Measurements from ENCODE around the gene SKIC8. TPM values are rescaled to one million over a fixed set of nuclear protein-coding genes. Genes with fewer than 3 reads are reported as not detected.
"Not testable (repeated sequence)": the region's sequence is repeated elsewhere in the genome, so short reads cannot be mapped to it uniquely, and the experiment has no call there.

Gene SKIC8
- total RNA-seq, 2 donors from 2014 or later: 33.7 to 54.7 TPM

GRCh38 chr15:78263351-78263781 lies 36.0 kb downstream of the SKIC8 start:
- Mint-ChIP-seq H3K9me3 (no peaks in the 10 kb centered on the region), H3K4me3 (peak overlapping the region; percentile 43), H3K36me3 (ENCODE audit: low read depth) (peaks cover 17% of the 10 kb centered on the region), H3K27ac (peak overlapping the region; percentile 46), H3K27me3 (no peaks in the 10 kb centered on the region), H3K4me1 (peaks cover 15% of the 10 kb centered on the region)
- ATAC-seq (replicated peaks): no peak

GRCh38 chr15:78261062-78261461 lies 38.3 kb downstream of the SKIC8 start:
- ATAC-seq (replicated peaks): no peak
- Mint-ChIP-seq H3K27ac (no peak overlapping the region), H3K9me3 (no peaks in the 10 kb centered on the region), H3K27me3 (no peaks in the 10 kb centered on the region), H3K4me1 (peaks cover 5% of the 10 kb centered on the region), H3K4me3 (no peak overlapping the region), H3K36me3 (ENCODE audit: low read depth) (peaks cover 5% of the 10 kb centered on the region)

GRCh38 chr15:78260489-78260888 lies 38.9 kb downstream of the SKIC8 start:
- Mint-ChIP-seq H3K27ac (no peak overlapping the region), H3K4me3 (no peak overlapping the region), H3K4me1 (no peaks in the 10 kb centered on the region), H3K27me3 (no peaks in the 10 kb centered on the region), H3K36me3 (ENCODE audit: low read depth) (no peaks in the 10 kb centered on the region), H3K9me3 (no peaks in the 10 kb centered on the region)
- no peak for ATAC-seq (replicated peaks)

GRCh38 chr15:78259232-78259631 lies 40.2 kb downstream of the SKIC8 start:
- Mint-ChIP-seq H3K27ac (no peak overlapping the region), H3K4me3 (no peak overlapping the region), H3K9me3 (no peaks in the 10 kb centered on the region), H3K36me3 (ENCODE audit: low read depth) (no peaks in the 10 kb centered on the region), H3K27me3 (no peaks in the 10 kb centered on the region), H3K4me1 (no peaks in the 10 kb centered on the region)
- no peak for ATAC-seq (replicated peaks)

GRCh38 chr15:78257681-78258080 lies 41.7 kb downstream of the SKIC8 start:
- H3K27ac Mint-ChIP-seq: no peak overlapping the region
- no peaks in the 10 kb centered on the region for H3K9me3 Mint-ChIP-seq
- no peaks in the 10 kb centered on the region for H3K4me1 Mint-ChIP-seq
- H3K36me3 Mint-ChIP-seq (ENCODE audit: low read depth): no peaks in the 10 kb centered on the region
- no peaks in the 10 kb centered on the region for H3K27me3 Mint-ChIP-seq
- H3K4me3 Mint-ChIP-seq: no peak overlapping the region
- no peak for ATAC-seq (replicated peaks)

DNA sequence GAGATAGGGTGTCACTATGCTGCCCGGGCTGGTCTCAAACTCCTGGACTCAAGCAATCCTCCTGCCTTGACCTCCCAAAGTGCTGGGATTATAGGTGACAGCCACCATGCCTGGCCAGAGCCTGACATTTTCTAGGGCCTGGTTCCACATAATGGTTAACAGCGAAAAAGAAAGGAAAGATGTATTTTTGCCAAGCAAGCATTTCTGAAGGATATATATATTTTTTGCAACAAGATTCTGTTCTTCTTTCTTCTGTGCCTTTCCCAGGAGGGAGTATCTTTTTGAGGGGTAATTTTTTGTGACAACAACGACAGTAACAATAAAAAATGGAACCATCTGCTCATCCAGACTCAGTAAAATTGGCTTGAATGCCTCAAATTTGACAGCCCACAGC lies 43.4 kb downstream of the SKIC8 start:
- H3K4me3 Mint-ChIP-seq: no peak overlapping the region
- H3K9me3 Mint-ChIP-seq: no peaks in the 10 kb centered on the region
- no peak overlapping the region for H3K27ac Mint-ChIP-seq
- H3K4me1 Mint-ChIP-seq: no peaks in the 10 kb centered on the region
- ATAC-seq (replicated peaks): no peak
- no peaks in the 10 kb centered on the region for H3K27me3 Mint-ChIP-seq
- H3K36me3 Mint-ChIP-seq (ENCODE audit: low read depth): no peaks in the 10 kb centered on the region

- H3K9me3 Mint-ChIP-seq: no peaks in the 10 kb centered on the region
- H3K27me3 Mint-ChIP-seq: no peaks in the 10 kb centered on the region
- H3K36me3 Mint-ChIP-seq (ENCODE audit: low read depth): no peaks in the 10 kb centered on the region
- no peak for ATAC-seq (replicated peaks)
- no peaks in the 10 kb centered on the region for H3K4me1 Mint-ChIP-seq
- no peak overlapping the region for H3K27ac Mint-ChIP-seq
- no peak overlapping the region for H3K4me3 Mint-ChIP-seq
Measured at GRCh38 chr15:78255421-78256043, 43.9 kb downstream of the SKIC8 start.

GRCh38 chr15:78251136-78251535 lies 48.3 kb downstream of the SKIC8 start:
- Mint-ChIP-seq H3K27ac (no peak overlapping the region), H3K27me3 (no peaks in the 10 kb centered on the region), H3K9me3 (no peaks in the 10 kb centered on the region), H3K36me3 (ENCODE audit: low read depth) (no peaks in the 10 kb centered on the region), H3K4me1 (no peaks in the 10 kb centered on the region), H3K4me3 (no peak overlapping the region)
- no peak for ATAC-seq (replicated peaks)

- no peak for ATAC-seq (replicated peaks)
- Mint-ChIP-seq H3K36me3 (ENCODE audit: low read depth) (no peaks in the 10 kb centered on the region), H3K27ac (no peak overlapping the region), H3K27me3 (no peaks in the 10 kb centered on the region), H3K4me3 (no peak overlapping the region), H3K9me3 (no peaks in the 10 kb centered on the region), H3K4me1 (no peaks in the 10 kb centered on the region)
Measured at GRCh38 chr15:78249131-78249530, 50.3 kb downstream of the SKIC8 start.

- no peak overlapping the region for H3K27ac Mint-ChIP-seq
- H3K4me1 Mint-ChIP-seq: no peaks in the 10 kb centered on the region
- ATAC-seq (replicated peaks): no peak
- H3K9me3 Mint-ChIP-seq: no peaks in the 10 kb centered on the region
- no peaks in the 10 kb centered on the region for H3K27me3 Mint-ChIP-seq
- H3K36me3 Mint-ChIP-seq (ENCODE audit: low read depth): no peaks in the 10 kb centered on the region
- no peak overlapping the region for H3K4me3 Mint-ChIP-seq
Measured at GRCh38 chr15:78247911-78248310, 51.5 kb downstream of the SKIC8 start.

DNA sequence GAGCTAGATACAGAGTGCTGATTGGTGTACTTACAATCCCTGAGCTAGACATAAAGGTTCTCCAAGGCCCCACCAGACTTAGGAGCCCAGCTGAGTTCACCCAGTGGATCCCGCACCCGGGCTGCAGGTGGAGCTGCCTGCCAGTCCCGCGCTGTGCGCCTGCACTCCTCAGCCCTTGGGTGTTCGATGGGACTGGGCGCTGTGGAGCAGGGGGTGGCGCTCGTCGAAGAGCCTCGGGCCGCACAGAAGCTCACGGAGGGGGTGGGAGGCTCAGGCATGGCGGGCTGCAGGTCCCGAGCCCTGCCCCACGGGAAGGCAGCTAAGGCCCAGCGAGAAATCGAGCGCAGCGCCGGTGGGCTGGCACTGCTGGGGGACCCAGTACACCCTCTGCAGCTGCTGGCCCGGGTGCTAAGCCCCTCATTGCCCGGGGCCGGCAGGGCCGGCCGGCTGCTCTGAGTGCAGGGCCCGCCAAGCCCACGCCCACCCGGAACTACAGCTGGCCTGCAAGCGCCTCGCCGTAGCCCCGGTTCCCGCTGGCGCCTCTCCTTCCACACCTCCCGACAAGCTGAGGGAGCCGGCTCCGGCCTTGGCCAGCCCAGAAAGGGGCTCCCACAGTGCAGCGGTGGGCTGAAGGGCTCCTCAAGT lies 53.3 kb downstream of the SKIC8 start:
- H3K4me3 Mint-ChIP-seq; H3K4me1 Mint-ChIP-seq; H3K27me3 Mint-ChIP-seq; H3K9me3 Mint-ChIP-seq; H3K36me3 Mint-ChIP-seq (ENCODE audit: low read depth); H3K27ac Mint-ChIP-seq; ATAC-seq (replicated peaks): not testable (repeated sequence)

DNA sequence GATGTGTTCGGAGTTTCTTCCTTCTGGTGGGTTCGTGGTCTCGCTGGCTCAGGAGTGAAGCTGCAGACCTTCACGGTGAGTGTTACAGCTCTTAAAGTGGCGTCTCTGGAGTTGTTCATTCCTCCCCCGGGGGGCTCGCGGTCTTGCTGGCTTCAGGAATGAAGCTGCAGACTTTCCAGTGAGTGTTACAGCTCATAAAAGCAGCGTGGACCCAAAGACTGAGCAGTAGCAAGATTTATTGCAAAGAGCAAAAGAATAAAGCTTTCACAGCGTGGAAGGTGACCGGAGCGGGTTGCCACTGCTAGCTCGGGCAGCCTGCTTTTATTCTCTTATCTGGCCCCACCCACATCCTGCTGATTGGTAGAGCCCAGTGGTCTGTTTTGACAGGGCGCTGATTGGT lies 54.0 kb downstream of the SKIC8 start:
- not testable (repeated sequence) for H3K27me3 Mint-ChIP-seq; H3K27ac Mint-ChIP-seq; ATAC-seq (replicated peaks); H3K4me3 Mint-ChIP-seq; H3K4me1 Mint-ChIP-seq; H3K36me3 Mint-ChIP-seq (ENCODE audit: low read depth); H3K9me3 Mint-ChIP-seq

DNA sequence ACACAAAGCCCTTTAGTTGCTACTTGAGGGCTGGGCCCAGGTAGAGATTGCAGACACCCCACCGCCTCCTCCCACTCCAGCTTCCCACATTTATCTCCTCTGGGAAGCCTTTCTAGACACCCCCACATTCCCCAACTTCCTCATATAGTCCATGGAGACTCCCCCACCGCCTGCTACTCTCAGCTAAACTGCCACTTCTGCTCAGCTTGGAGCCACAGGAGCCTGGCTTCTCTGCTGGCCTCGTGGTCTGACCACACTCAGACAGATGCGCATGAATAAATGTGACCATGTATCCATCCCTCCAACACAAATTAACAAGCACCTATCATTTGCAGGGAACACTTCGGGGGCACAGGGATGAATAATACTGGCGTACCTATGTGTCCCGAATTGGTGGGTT lies 54.5 kb downstream of the SKIC8 start:
- H3K27me3 Mint-ChIP-seq: peaks cover 3% of the 10 kb centered on the region

DNA sequence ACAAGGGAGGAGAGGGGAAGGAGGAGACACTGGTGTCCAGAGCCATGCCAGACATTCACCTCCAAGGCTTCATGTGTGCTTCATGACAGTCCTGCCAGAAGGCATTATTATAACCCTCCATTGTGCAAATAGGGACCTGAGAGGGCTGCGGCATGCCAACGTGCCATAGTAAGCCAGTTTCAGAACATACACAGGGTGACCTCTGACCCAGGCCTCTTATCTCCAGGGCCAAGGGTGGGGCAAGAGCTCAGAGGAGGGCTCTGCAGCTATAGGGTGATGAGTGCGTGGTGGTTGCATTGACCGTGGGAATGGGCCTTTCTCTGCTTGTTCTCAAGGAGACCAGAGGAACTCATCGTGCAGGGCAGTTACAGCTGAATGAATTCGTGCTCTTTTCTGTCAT lies 55.3 kb downstream of the SKIC8 start:
- Mint-ChIP-seq H3K27me3 (peaks cover 3% of the 10 kb centered on the region), H3K4me3 (no peak overlapping the region), H3K4me1 (no peaks in the 10 kb centered on the region), H3K27ac (no peak overlapping the region), H3K36me3 (ENCODE audit: low read depth) (no peaks in the 10 kb centered on the region), H3K9me3 (no peaks in the 10 kb centered on the region)
- no peak for ATAC-seq (replicated peaks)

More for the DNA sequence above, 54.5 kb downstream of the SKIC8 start:
- ATAC-seq (replicated peaks): no peak
- H3K4me1 Mint-ChIP-seq: no peaks in the 10 kb centered on the region
- H3K9me3 Mint-ChIP-seq: no peaks in the 10 kb centered on the region
- no peak overlapping the region for H3K27ac Mint-ChIP-seq
- H3K36me3 Mint-ChIP-seq (ENCODE audit: low read depth): no peaks in the 10 kb centered on the region
- no peak overlapping the region for H3K4me3 Mint-ChIP-seq

DNA sequence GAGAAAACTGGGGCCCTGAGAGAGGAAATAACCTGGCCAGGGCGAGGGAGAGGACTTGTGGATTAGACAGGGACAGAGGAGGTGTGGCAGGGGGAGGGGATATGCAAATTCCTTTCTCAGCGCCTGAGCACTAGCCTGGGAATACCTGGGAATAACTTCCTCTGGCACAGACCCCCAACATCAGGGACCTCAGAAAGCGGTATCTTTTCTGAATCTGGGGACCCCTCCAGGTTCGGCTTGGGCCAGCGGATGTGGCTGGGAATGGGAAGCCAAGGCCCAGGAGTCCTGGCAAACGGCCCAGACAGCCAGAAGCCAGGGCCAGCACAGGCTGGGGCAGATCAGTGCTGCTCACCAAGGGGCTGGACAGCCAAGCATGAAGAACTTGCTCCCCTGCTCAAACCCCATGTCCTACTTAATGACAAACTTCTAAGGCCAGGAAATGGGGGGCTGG lies 55.9 kb downstream of the SKIC8 start:
- H3K9me3 Mint-ChIP-seq: no peaks in the 10 kb centered on the region
- no peak overlapping the region for H3K27ac Mint-ChIP-seq
- no peak overlapping the region for H3K4me3 Mint-ChIP-seq
- no peak for ATAC-seq (replicated peaks)
- no peaks in the 10 kb centered on the region for H3K4me1 Mint-ChIP-seq
- peaks cover 3% of the 10 kb centered on the region for H3K27me3 Mint-ChIP-seq
- H3K36me3 Mint-ChIP-seq (ENCODE audit: low read depth): no peaks in the 10 kb centered on the region

All from activated T-helper 17 cell treated with anti-CD3 and anti-CD28 coated beads, Interleukin-2, amount 50 U/mL, for 72 hours (primary cell).